Measurements from ENCODE around the gene FAM3A. TPM values are rescaled to one million over a fixed set of nuclear protein-coding genes. Genes with fewer than 3 reads are reported as not detected.
A peak's percentile ranks its signal among the peaks of the same experiment; 100 is the strongest.

The FAM3A gene
- total and polyA plus RNA-seq, 2 of the 4 experiments (the other 2 are of a cell fraction): 14.0 to 47.2 TPM

GRCh38 chrX:154547245-154548027 is 31.4 kb upstream of the FAM3A start, which contains the start of gene IKBKG:
IKBKG (plus strand) TSS chrX:154547620; CDS start chrX:154552003, 4,383 bp downstream.
- H3K36me3 ChIP-seq (ENCODE audit: control insufficient read depth, insufficient read depth, low read length): peaks cover 24% of the 10 kb centered on the region
- H3K9ac ChIP-seq (ENCODE audit: low read depth, low read length): peak within 1 kb of the TSS; percentile 97
- peak within 1 kb of the TSS; percentile 59 for H2AK9ac ChIP-seq (replicated peaks; ENCODE audit: low read depth, low read length, poor library complexity)
- peak within 1 kb of the TSS; percentile 68 for H3K23ac ChIP-seq (ENCODE audit: low read depth, low read length)
- peak within 1 kb of the TSS; percentile 64 for H3K14ac ChIP-seq (replicated peaks; ENCODE audit: low read depth, low read length)
- peaks cover 6% of the 10 kb centered on the region; the same call in 1 of the 2 replicates for H3K9me1 ChIP-seq (ENCODE audit: insufficient read depth, low read length)
- peak within 1 kb of the TSS; percentile 92 for H2BK5ac ChIP-seq (ENCODE audit: low read depth, low read length, poor library complexity, severe bottlenecking)
- peak within 1 kb of the TSS; percentile 40; the same call in 1 of the 3 replicates for H2BK15ac ChIP-seq (ENCODE audit: low read depth, low read length)
- peaks cover 9% of the 10 kb centered on the region; the same call in 1 of the 2 replicates for H4K20me1 ChIP-seq (ENCODE audit: insufficient read depth, low read length)
- peak within 1 kb of the TSS; percentile 95 for H3K4ac ChIP-seq (ENCODE audit: low read depth, low read length)
- H4K8ac ChIP-seq (ENCODE audit: low read depth in 2 of 2, low read length in 2 of 2): peak within 1 kb of the TSS; percentile 42 to 88
- intact Hi-C loops (cut with micrococcal nuclease): loop anchor here (2.0 kb wide), 2 partner anchors 31 to 57 kb away; partner anchors contain the start of genes FAM3A and SLC10A3
- H2AK5ac ChIP-seq (ENCODE audit: low read depth, low read length): peak within 1 kb of the TSS; percentile 85
- TF ChIP-seq, protein P1, sequence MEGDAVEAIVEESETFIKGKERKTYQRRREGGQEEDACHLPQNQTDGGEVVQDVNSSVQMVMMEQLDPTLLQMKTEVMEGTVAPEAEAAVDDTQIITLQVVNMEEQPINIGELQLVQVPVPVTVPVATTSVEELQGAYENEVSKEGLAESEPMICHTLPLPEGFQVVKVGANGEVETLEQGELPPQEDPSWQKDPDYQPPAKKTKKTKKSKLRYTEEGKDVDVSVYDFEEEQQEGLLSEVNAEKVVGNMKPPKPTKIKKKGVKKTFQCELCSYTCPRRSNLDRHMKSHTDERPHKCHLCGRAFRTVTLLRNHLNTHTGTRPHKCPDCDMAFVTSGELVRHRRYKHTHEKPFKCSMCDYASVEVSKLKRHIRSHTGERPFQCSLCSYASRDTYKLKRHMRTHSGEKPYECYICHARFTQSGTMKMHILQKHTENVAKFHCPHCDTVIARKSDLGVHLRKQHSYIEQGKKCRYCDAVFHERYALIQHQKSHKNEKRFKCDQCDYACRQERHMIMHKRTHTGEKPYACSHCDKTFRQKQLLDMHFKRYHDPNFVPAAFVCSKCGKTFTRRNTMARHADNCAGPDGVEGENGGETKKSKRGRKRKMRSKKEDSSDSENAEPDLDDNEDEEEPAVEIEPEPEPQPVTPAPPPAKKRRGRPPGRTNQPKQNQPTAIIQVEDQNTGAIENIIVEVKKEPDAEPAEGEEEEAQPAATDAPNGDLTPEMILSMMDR (conservative IDR thresholded peaks at IDR 0.05; ENCODE audit: low read depth, low read length): no peak
- TF ChIP-seq RCOR1 (IDR thresholded peaks at IDR 0.05; ENCODE audit: insufficient replicate concordance, low read length) (no peak), POLR2A (IDR thresholded peaks at IDR 0.05; ENCODE audit: low read depth, low read length) (0 out of 2 replicates have a peak, but pooled peaks have one; percentile 63)
- H3K4me2 ChIP-seq (ENCODE audit: low read depth, low read length): peak within 1 kb of the TSS; percentile 90
- H2BK20ac ChIP-seq (ENCODE audit: low read depth, low read length): peak within 1 kb of the TSS; percentile 33
- ChIA-PET POLR2A (ENCODE audit: unreplicated experiment) (no interaction called here), CTCF (no interaction called here)
- ATAC-seq (ENCODE audit: low read depth): peak; percentile 88
- H3K4me1 ChIP-seq (ENCODE audit: control insufficient read depth, insufficient read depth, low read length): peaks cover 9% of the 10 kb centered on the region
- peak within 1 kb of the TSS; percentile 92 for H3K56ac ChIP-seq (ENCODE audit: extremely low read depth, insufficient read depth, low read length)
- peak within 1 kb of the TSS; percentile 82 for H4K91ac ChIP-seq (ENCODE audit: insufficient read depth, low read depth, low read length)
- DNase-seq: peak; percentile 86
- peak within 1 kb of the TSS; percentile 95 for H3K4me3 ChIP-seq (ENCODE audit: insufficient read depth, low read depth, low read length)
- no peaks in the 10 kb centered on the region for H3K27me3 ChIP-seq (ENCODE audit: control insufficient read depth, insufficient read depth, low read length)
- whole genome bisulfite sequencing, 2 experiments (ENCODE audit: extremely low coverage in 2 of 2, insufficient read length in 1 of 2): 27% methylated on average over 44 of the region's 69 CpGs; no CpG with 5 or more reads in 1 of the 2 experiments
- peak within 1 kb of the TSS; percentile 63; the same call in 1 of the 2 replicates for H3K18ac ChIP-seq (ENCODE audit: low read depth, low read length)
- H3K79me1 ChIP-seq (ENCODE audit: low read depth in 1 of 2, low read length in 2 of 2): peaks cover 8 to 52% of the 10 kb centered on the region in 2 experiments; a peak in 3 of 4 replicates
- H3K9me3 ChIP-seq (ENCODE audit: control insufficient read depth, insufficient read depth, low read length): no peaks in the 10 kb centered on the region
- in situ Hi-C loops (cut with MboI; ENCODE audit: low sequenced_read_pairs): loop anchor here (25.0 kb wide), 1 partner anchor 1585 kb away; no protein-coding TSS in a partner anchor
- dilution Hi-C loops (cut with HindIII; ENCODE audit: low sequenced_read_pairs, unreplicated experiment): no loop called here
- BruUV-seq (replicated peaks): TSS peak; percentile 55
- peak within 1 kb of the TSS; percentile 88 for H2BK120ac ChIP-seq (ENCODE audit: low read depth, low read length)
- H2AFZ ChIP-seq (replicated peaks; ENCODE audit: low read length, poor library complexity): peak within 1 kb of the TSS; percentile 88
- peak within 1 kb of the TSS; percentile 97 for H3K27ac ChIP-seq (ENCODE audit: insufficient read depth, low read length)
- H4K5ac ChIP-seq (ENCODE audit: low read depth, low read length): peak within 1 kb of the TSS; percentile 89
